Smooth muscle cell (in vitro differentiated cells): Measurements from ENCODE around the gene BBOX1. TPM values are rescaled to one million over a fixed set of nuclear protein-coding genes. Genes with fewer than 3 reads are reported as not detected.

Source experiments
- DNase-seq: peaks from one replicate; lab custom pipeline; 2025; ENCODE audit not compliant: unreplicated experiment; lab: John Stamatoyannopoulos, UW
- H2AFZ ChIP-seq: fragments of 200-600 bp; sonication (generic); 2 replicates; pipeline ENCODE4 v1.6.0; 2016; ENCODE audit warnings: antibody characterized with exemption, low read depth, mild to moderate bottlenecking
- H3F3A ChIP-seq: fragments of 200-600 bp; sonication (generic); 2 replicates; pipeline ENCODE4 v1.6.0; 2017; ENCODE audit warnings: antibody characterized with exemption, low read depth
- H3K27ac ChIP-seq: fragments of 200-600 bp; sonication (generic); 2 replicates; pipeline ENCODE4 v1.5.1; 2016; ENCODE audit warnings: low read depth, mild to moderate bottlenecking
- H3K27me3 ChIP-seq: fragments of 200-600 bp; sonication (generic); 2 replicates; pipeline ENCODE4 v1.6.1; 2016; ENCODE audit warnings: low read depth, mild to moderate bottlenecking
- H3K36me3 ChIP-seq: fragments of 200-600 bp; sonication (generic); 2 replicates; pipeline ENCODE4 v1.5.1; 2016; ENCODE audit warnings: low read depth
- H3K4me1 ChIP-seq: fragments of 200-600 bp; sonication (generic); 2 replicates; pipeline ENCODE4 v1.5.1; 2016; ENCODE audit warnings: low read depth
- H3K4me2 ChIP-seq: fragments of 200-600 bp; sonication (generic); 2 replicates; pipeline ENCODE4 v1.6.0; 2016; ENCODE audit warnings: mild to moderate bottlenecking
- H3K4me3 ChIP-seq: fragments of 200-600 bp; sonication (generic); 2 replicates; pipeline ENCODE4 v1.5.1; 2016; ENCODE audit warnings: mild to moderate bottlenecking
- H3K79me2 ChIP-seq: fragments of 200-600 bp; sonication (generic); 2 replicates; pipeline ENCODE4 v1.6.0; 2016; ENCODE audit warnings: low read depth, mild to moderate bottlenecking
- H3K9ac ChIP-seq: fragments of 200-600 bp; sonication (generic); 2 replicates; pipeline ENCODE4 v1.6.0; 2016; ENCODE audit warnings: low read depth
- H3K9me3 ChIP-seq: fragments of 200-600 bp; sonication (generic); replicated peaks from 2 replicates; pipeline ENCODE4 v1.5.1; 2016; ENCODE audit warnings: low read depth
- H4K20me1 ChIP-seq: fragments of 200-600 bp; sonication (generic); 2 replicates; pipeline ENCODE4 v1.6.0; 2016; ENCODE audit warnings: low read depth
- CTCF ChIP-seq: fragments of 200-600 bp; sonication (generic); IDR thresholded peaks from 2 replicates; pipeline ENCODE4 v1.5.1; 2017; ENCODE audit warnings: borderline replicate concordance, mild to moderate bottlenecking, antibody characterized with exemption; ENCODE audit not compliant: insufficient read depth, poor library complexity, severe bottlenecking
- WGBS: methylation state at CpG from one replicate; pipeline ENCODE4 v1.1.7; 2016; ENCODE audit warnings: low lambda C conversion rate; 5-methylcytosine and 5-hydroxymethylcytosine counted together
- polyA plus RNA-seq: library from polyadenylated mRNA; unstranded; fragments of >200 nt; fragmentation: Nextera tagmentation; extraction: Ambion mirVana; gene quantifications from 2 replicates; pipeline ENCODE4 v1.2.1, GENCODE V29; 2016
- total RNA-seq: library from RNA; depleted of rRNA; stranded (reverse); fragments of >200 nt; gene quantifications from 2 replicates; pipeline ENCODE4 v1.2.3, GENCODE V29; 2014

BBOX1 gene
- total and polyA plus RNA-seq, 2 experiments from 2014 or later, result 0.22 to 0.67 TPM

GRCh38 chr11:27002431-27002830, 38.2 kb upstream of the BBOX1 start:
- Histone ChIP-seq H3K4me1 (peaks cover 4% of the 10 kb centered on the region), H4K20me1 (no peaks in the 10 kb centered on the region), H3K9me3 (no peaks in the 10 kb centered on the region), H3K79me2 (no peaks in the 10 kb centered on the region), H3K4me2 (no peak overlapping the region), H3K27me3 (no peaks in the 10 kb centered on the region), H3K36me3 (no peaks in the 10 kb centered on the region), H2AFZ (no peak overlapping the region), H3F3A (no peaks in the 10 kb centered on the region), H3K4me3 (no peak overlapping the region), H3K9ac (no peak overlapping the region), H3K27ac (no peak overlapping the region)
- 82% methylated on average over 3 of the region's 3 CpGs for WGBS
- DNase-seq, result no peak
- TF ChIP-seq CTCF, result no peak

- Histone ChIP-seq H2AFZ (no peak overlapping the region), H3K9ac (no peak overlapping the region), H3K27me3 (no peaks in the 10 kb centered on the region), H3K4me3 (no peak overlapping the region), H3F3A (no peaks in the 10 kb centered on the region), H3K27ac (no peak overlapping the region), H3K4me2 (no peak overlapping the region), H3K36me3 (no peaks in the 10 kb centered on the region), H3K4me1 (peaks cover under 1% of the 10 kb centered on the region), H4K20me1 (no peaks in the 10 kb centered on the region), H3K79me2 (no peaks in the 10 kb centered on the region), H3K9me3 (no peaks in the 10 kb centered on the region)
- no peak for TF ChIP-seq CTCF
- WGBS, result 46% methylated on average over 4 of the region's 4 CpGs
- no peak for DNase-seq
Observed at GRCh38 chr11:27002838-27003237, 37.8 kb upstream of the BBOX1 start.

GRCh38 chr11:27004103-27004502, 36.5 kb upstream of the BBOX1 start:
- Histone ChIP-seq H3K27me3 (no peaks in the 10 kb centered on the region), H3K27ac (no peak overlapping the region), H3K4me2 (no peak overlapping the region), H4K20me1 (no peaks in the 10 kb centered on the region), H2AFZ (no peak overlapping the region), H3K36me3 (no peaks in the 10 kb centered on the region), H3K4me3 (no peak overlapping the region), H3F3A (no peaks in the 10 kb centered on the region), H3K4me1 (no peaks in the 10 kb centered on the region), H3K79me2 (no peaks in the 10 kb centered on the region), H3K9me3 (no peaks in the 10 kb centered on the region), H3K9ac (no peak overlapping the region)
- no peak for TF ChIP-seq CTCF
- 100% methylated on average over 2 of the region's 2 CpGs for WGBS
- DNase-seq, result no peak

- no peak overlapping the region for H3K4me3 ChIP-seq
- no peaks in the 10 kb centered on the region for H3K27me3 ChIP-seq
- no peaks in the 10 kb centered on the region for H4K20me1 ChIP-seq
- H3K4me2 ChIP-seq, result no peak overlapping the region
- H3K27ac ChIP-seq, result no peak overlapping the region
- H3K79me2 ChIP-seq, result no peaks in the 10 kb centered on the region
- H3K9ac ChIP-seq, result no peak overlapping the region
- no peak overlapping the region for H2AFZ ChIP-seq
- no peak for DNase-seq
- H3K4me1 ChIP-seq, result peaks cover 22% of the 10 kb centered on the region
- no peaks in the 10 kb centered on the region for H3K36me3 ChIP-seq
- no peaks in the 10 kb centered on the region for H3K9me3 ChIP-seq
- TF ChIP-seq CTCF, result no peak
- peaks cover 35% of the 10 kb centered on the region for H3F3A ChIP-seq
Observed at GRCh38 chr11:27008811-27009535, 31.6 kb upstream of the BBOX1 start.
